ENCODE data around the gene VEGFA. TPM values are rescaled to one million over a fixed set of nuclear protein-coding genes. Genes with fewer than 3 reads are reported as not detected.

Gene VEGFA
- total RNA-seq, 2 donors from 2014 or later = 127 to 335 TPM

- H3K36me3 ChIP-seq = no peaks in the 10 kb centered on the region
- H3K4me3 ChIP-seq = no peak overlapping the region
- H3K4me1 ChIP-seq (replicated peaks) = no peaks in the 10 kb centered on the region
- no peaks in the 10 kb centered on the region for H3K9me3 ChIP-seq
- TF ChIP-seq POLR2A (IDR thresholded peaks at IDR 0.05) = no peak
- TF ChIP-seq CTCF (IDR thresholded peaks at IDR 0.05) = no peak
- TF ChIP-seq POLR2AphosphoS5 (IDR thresholded peaks at IDR 0.05) = peak; percentile 72
- no peak for DNase-seq (ENCODE audit: low spot score)
- intact Hi-C loops (cut with DNase I) = no loop called here
- H3K27me3 ChIP-seq (replicated peaks; ENCODE audit: insufficient read depth) = no peaks in the 10 kb centered on the region
- H3K27ac ChIP-seq = peak overlapping the region in 1 of 2 donors; percentile 38
- 79% methylated on average over 3 of the region's 3 CpGs for WGBS
Measured at GRCh38 chr6:43753570-43754183, 16.3 kb upstream of the VEGFA start.

- H3K27ac ChIP-seq = no peak overlapping the region
- intact Hi-C loops (cut with DNase I) = no loop called here
- no peaks in the 10 kb centered on the region for H3K9me3 ChIP-seq
- no peak for TF ChIP-seq CTCF (IDR thresholded peaks at IDR 0.05)
- no peak for TF ChIP-seq POLR2AphosphoS5 (IDR thresholded peaks at IDR 0.05)
- TF ChIP-seq POLR2A (IDR thresholded peaks at IDR 0.05) = no peak
- no peaks in the 10 kb centered on the region for H3K27me3 ChIP-seq (replicated peaks; ENCODE audit: insufficient read depth)
- H3K36me3 ChIP-seq = no peaks in the 10 kb centered on the region
- DNase-seq (ENCODE audit: low spot score) = no peak
- H3K4me1 ChIP-seq (replicated peaks) = no peaks in the 10 kb centered on the region
- no peak overlapping the region for H3K4me3 ChIP-seq
- WGBS = 72% methylated on average over 9 of the region's 9 CpGs
Measured at GRCh38 chr6:43757966-43758616, 11.9 kb upstream of the VEGFA start.

- 72% methylated on average over 7 of the region's 9 CpGs for WGBS
- TF ChIP-seq CTCF (IDR thresholded peaks at IDR 0.05) (peak in 3 of 4 experiments; percentile 24 to 67 (median 50)), POLR2AphosphoS5 (IDR thresholded peaks at IDR 0.05) (no peak)
- Histone ChIP-seq H3K27ac (no peak overlapping the region), H3K27me3 (replicated peaks; ENCODE audit: insufficient read depth) (no peaks in the 10 kb centered on the region), H3K4me3 (no peak overlapping the region), H3K4me1 (replicated peaks) (no peaks in the 10 kb centered on the region), H3K9me3 (no peaks in the 10 kb centered on the region), H3K36me3 (no peaks in the 10 kb centered on the region)
- no peak for DNase-seq (ENCODE audit: low spot score)
- intact Hi-C loops (cut with DNase I) = no loop called here
Measured at GRCh38 chr6:43758617-43759050, 11.4 kb upstream of the VEGFA start.

GRCh38 chr6:43759136-43759906 is 10.7 kb upstream of the VEGFA start:
- H3K9me3 ChIP-seq = no peaks in the 10 kb centered on the region
- intact Hi-C loops (cut with DNase I) = no loop called here
- TF ChIP-seq CTCF (IDR thresholded peaks at IDR 0.05) (no peak), POLR2A (IDR thresholded peaks at IDR 0.05) (no peak), POLR2AphosphoS5 (IDR thresholded peaks at IDR 0.05) (no peak)
- H3K27ac ChIP-seq = no peak overlapping the region
- DNase-seq (ENCODE audit: low spot score) = no peak
- 80% methylated on average over 7 of the region's 7 CpGs for WGBS
- no peaks in the 10 kb centered on the region for H3K4me1 ChIP-seq (replicated peaks)
- H3K27me3 ChIP-seq (replicated peaks; ENCODE audit: insufficient read depth) = no peaks in the 10 kb centered on the region
- H3K36me3 ChIP-seq = no peaks in the 10 kb centered on the region
- no peak overlapping the region for H3K4me3 ChIP-seq
